NCI-H82 treated with DMSO at 0.1 percent for 48 hours (cell line): Measurements from ENCODE around the gene CREM.

ENCODE experiments used
- DNase-seq: peaks from one replicate; lab custom pipeline; 2025; ENCODE audit not compliant: unreplicated experiment; lab: John Stamatoyannopoulos, UW

CREM gene

DNA sequence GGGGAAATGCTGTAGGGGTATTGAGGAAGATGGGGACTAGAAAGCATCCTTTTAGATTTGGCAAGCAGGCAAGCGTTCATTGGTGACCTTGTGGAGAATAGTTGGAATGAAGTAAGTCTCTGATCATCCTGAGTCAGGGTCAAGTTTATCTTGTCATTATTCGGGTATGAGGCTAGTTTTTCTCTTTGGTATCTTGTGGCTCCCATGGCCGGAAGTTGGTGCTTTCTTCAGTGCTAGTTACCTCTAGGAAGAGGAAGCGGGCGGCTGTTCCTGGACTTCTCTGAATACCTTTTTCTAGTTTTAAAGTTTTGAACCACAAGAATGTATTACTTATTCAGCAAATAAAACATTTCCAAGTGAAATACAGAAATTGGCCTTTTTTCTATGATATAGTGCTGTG, 9.2 kb downstream of the CREM start:
- no peak for DNase-seq

DNA sequence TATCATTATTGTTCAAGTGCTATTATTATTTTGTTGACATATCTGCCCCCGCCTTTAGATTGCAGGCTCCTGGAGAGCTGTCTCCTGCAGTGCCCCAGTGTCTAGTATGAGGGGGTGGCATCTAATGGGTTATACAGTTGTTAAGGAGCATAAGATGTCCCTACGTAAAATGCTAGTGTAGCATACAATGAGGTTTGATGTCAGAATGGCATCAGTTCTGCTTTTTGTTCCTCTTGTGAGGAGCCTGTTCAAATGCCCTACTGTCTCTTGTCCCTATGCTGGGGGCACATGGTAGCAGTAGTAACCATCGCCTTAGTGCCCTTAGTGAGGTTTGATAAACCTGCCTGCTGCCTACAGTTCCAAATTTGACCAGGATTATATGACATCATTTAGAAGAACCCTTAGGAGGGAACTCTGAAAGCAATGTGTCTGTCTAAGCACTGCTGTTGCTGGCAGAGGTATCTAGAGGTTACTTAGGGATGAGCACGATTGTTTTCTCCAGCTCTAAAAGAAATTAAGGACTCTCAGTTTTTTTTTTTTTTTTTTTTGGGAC, 9.7 kb downstream of the CREM start:
- no peak for DNase-seq

DNA sequence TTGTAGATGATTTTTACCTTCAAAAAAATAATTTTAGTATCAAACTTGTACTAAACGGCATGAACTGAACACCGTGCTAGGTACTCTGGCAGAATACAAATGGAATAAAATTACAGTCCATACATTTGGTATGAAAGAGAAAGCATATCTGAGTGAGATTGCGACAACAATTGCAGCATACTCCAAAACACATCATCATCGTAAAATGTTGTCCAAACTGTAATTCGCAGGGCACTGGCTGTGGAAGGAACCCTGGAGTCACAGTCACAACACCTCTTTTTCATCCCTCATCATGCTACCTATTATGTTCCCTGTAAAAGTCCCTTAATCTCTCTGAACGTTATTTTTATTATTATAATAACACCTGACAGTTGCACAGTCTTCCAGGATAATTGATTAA, 13.5 kb downstream of the CREM start:
- no peak for DNase-seq

DNA sequence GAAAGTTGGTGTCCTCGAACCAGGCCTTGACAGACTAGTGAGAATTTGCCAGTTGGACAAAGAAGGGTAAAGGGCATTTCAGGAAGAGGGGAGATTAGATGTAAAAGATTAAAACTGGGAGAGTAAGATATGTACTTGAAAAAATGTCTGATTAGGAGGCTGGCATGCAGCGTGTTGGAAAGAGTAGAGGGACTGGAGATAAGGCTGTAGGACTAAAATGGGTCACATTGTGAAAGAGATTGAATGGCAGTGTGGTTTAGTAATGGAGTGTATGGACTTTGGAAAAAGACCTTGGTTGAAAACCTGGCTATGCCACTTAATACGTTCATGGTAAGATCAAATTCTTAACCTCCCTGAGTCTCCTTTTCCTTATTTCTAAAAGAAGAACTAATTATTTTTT, 14.1 kb downstream of the CREM start:
- no peak for DNase-seq

DNA sequence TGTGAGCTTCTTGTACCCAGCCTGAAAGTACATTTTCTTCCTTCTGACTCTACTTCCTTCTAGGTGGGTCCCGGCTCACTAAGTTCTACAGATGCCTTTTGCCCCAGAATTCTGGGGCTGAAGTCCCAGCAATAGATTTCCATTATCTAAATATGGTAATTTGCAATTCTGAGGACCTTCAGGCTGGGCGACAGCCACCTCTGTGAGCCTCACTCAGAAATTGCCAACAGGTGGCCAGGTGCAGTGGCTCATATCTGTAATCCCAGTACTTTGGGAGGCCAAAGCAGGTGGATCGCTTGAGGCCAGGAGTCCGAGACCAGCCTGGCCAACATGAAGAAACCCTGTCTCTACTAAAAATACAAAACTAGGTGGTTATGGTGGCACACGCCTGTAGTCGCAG, 23.7 kb downstream of the CREM start:
- DNase-seq = no peak

DNA sequence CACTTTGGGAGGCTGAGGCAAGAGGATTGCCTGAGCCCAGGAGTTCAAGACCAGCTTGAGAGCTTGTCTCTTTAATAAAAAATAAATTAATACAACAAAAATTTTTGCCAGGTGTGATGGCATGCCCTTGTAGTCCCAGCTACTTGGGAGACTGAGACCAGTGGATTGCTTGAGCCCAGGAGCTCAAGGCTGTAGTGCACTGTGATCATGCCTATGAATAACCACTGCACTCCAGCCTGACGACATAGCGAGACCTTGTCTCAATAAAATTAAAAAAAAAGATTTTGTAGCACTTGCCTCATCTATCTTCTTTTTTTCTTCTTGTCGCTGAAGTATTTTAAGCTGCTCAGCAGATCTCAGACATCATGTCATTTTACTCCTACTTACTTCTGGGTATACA, 26.3 kb downstream of the CREM start:
- DNase-seq = no peak

DNA sequence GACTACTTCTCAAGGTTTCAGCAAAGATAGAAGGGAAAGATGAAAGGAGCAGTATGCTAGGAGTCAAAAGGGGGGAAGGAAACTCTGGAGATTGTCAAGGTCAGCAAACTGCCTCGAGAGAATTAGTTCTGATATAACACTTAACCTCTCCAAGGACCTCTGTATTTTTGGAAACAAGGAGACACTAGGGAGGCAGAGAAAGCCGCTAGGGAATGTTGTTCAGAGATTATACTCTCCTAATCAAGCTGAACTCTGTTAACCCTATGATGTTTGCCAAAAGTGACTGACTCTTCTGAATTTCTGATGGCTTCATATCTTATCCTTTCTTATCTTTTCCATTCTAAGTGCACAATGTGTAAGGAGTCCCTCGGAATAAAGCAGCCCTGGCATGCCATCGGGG, 27.1 kb downstream of the CREM start:
- DNase-seq = no peak

DNA sequence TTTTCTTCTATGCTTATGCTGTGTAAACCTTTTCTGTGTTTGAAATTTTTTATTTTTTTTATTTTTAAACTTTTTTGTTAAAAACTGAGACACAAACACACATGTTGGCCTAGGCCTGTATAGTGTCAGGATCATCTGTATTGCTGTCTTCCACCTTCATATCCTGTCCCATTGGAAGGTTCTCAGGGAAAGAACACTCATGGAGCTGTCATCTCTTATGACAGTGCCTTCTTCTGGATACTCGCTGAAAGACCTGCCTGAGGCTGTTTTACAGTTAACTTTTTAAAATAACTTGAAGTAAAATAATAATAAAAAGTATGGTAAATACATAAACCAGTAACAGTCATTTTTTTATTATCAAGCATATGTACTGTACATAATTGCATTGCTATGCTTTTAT, 34.1 kb downstream of the CREM start:
- no peak for DNase-seq

DNA sequence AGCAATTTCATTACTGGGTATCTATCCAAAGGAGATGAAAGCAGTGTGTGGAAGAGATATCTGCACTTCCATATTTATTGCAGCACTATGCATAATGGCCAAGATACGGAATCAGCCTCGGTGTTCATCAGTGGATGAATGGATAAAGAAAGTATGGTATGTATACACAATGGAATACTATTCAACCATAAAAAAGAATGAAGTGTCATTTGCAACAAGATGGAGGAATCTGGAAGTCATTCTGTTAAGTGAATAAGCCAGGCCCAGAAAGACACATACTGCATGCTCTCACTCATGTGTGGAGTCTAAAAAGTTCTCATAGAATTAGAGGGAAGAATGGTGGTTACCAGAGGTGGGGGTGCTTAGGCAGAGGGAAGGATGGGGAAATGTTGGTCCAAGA, 35.3 kb downstream of the CREM start:
- DNase-seq = no peak

DNA sequence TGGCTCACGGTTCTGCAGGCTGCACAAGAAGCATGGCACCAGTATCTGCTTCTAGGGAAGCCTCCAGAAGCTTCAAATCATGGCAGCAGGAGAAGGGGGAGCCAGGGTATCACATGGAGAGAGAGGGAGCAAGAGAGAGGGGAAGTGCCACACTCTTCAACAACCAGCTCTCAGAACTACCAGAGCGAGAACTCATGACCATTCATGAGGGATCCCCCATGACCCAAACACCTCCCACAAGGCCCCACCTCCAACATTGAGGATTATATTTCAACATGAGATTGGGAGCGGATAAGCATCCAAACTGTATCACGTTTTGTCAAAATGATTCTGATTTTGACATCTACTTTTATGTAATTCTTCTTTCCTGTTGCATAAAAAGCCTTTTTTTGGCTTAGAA, 38.5 kb downstream of the CREM start:
- DNase-seq = no peak

DNA sequence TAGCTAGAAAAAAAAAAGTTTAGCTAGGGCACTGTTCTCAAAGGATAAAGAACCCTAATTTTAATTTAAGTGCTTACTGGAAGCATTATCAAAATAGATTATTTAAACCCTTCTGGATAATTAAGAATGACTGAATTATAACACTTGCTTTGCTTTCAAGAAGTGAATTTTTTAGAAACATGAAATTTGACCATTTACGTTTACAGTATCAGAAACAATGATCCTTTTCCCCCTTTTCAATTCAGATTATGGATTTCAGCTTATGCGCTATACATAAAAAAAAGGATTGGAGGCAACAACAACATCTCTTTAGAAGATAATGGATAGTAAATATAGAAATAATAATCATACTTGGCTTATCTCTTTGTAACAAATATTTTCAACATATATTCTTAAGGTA, 39.2 kb downstream of the CREM start:
- no peak for DNase-seq

DNA sequence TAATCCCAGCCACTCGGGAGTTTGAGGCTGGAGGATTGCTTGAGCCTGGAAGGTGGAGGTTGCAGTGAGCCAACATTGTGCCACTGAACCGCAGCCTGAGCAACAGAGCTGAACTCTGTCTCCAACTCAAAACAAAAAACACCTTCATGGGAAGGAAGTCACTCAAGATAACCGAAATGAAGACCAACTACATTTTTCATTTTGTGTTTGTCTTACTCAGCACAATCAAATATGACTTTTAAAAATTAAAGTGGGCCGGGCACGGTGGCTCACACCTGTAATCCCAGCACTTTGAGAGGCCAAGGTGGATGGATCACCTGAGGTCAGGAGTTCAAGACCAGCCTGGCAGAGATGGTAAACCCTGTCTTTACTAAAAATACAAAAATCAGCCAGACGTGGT, 40.0 kb downstream of the CREM start:
- DNase-seq = no peak

DNA sequence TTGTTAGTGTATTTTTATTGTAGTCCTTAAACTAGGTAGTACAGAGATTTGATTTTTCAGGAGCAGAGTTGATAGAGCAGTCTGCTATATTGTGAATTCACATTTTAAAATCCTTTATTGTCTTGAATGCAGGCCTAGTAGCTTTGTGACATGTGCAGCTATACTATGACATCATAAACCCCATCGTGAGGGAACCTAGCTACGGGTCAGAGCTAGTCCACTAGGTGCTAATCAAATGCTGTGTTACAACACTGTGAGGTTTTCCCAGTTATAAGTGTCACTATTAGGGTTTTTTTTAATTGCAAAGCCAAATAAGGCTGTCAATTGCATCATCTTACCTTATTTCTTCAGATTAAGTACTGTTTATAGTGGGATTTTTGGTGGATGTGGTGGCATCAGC, 40.7 kb downstream of the CREM start:
- no peak for DNase-seq

DNA sequence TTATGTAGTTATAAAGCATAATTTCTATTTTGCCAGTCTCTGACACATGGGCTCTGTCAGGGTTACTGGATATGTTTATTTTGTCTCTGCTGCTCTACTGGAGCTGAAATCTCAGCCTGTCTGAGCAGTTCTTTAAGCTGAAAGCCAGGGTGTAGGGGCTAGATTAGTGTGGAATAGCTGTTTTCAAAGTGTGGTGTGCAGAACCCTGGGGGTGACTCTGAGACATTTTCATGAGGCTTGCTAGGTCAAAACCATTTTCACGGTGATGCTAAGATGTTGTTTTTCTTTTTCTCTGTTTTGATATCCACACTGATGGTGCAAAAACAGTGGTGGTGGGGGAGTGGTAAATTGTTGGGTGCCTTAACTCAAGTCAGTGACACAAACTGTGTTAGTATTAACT, 45.5 kb downstream of the CREM start:
- DNase-seq = no peak

DNA sequence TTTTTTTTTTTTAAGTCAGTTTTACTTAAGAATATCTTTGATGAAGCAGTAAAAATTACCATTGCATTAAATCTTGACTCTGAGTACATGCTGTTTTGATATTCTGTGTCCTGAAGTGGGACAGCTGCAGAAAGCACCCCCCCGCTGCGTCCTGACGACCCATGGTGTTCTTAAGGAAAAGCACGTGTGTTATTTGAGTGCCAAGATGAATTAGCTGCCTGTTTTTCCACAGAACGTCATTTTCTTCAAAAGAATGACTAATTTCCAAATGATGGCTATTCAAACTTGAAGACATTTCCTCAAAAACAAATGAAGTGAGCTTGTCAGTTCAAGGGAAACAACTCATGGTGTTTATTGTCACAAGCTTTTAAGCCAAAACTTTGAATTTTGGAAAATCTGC, 45.9 kb downstream of the CREM start:
- no peak for DNase-seq

DNA sequence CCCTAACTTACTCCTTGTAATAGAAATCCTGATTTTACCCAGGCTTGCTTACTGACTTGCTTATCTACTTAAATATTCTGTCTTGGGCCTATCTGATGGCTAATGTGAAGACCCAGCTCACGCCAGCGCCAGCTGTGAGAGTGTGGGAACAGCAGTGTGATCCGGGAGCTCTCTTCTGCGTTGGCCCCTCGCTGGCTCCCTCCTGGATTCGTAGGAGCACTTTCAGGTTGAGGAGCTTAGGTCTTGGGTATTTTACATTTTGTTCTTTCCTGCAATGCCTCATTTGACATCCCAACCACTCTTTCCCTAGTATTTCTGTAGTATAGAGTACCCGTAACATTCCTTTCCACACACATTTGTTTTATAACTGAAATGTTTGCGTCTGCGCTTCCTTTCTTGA, 51.7 kb downstream of the CREM start:
- no peak for DNase-seq

DNA sequence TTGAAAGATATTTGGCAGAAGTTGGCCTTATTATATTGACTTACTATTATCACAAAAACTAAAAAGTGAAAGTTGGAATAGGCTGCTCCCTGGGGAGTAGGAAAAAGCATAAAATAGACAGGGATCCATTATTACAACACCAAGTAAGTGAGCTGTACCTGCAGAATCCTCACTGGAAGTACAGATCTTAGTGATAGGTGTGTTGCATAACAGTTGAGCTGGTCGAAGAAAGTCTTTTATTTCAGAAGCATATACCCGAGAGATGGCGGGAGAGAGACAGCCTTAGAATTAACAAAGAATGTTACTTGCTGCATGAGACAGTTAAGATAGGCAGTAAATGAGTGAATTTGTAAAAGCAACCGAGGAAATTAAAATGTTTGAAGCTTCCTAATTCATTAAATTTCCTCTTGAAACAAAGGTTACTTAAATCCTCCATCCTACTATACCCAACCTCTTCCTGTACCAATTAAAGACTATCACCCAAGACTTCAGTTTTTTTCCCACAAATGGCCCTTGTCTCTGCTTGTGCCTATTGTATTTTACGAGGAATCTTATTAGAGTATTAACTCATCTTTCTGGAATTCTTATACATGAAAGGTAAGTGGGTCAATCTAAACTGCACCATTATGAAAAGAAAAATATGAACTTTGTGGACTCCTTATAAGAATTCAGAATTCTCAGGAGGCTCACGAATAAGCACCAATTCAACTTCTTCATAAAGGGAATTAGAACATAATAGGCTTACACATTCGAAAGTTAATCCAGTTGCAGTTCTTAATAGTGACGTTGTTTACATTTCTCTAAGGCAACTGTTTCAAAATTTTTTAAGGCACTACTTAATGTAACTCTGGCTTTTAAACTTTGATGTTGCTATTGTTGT, 56.2 kb downstream of the CREM start:
- DNase-seq = peak; percentile 74

DNA sequence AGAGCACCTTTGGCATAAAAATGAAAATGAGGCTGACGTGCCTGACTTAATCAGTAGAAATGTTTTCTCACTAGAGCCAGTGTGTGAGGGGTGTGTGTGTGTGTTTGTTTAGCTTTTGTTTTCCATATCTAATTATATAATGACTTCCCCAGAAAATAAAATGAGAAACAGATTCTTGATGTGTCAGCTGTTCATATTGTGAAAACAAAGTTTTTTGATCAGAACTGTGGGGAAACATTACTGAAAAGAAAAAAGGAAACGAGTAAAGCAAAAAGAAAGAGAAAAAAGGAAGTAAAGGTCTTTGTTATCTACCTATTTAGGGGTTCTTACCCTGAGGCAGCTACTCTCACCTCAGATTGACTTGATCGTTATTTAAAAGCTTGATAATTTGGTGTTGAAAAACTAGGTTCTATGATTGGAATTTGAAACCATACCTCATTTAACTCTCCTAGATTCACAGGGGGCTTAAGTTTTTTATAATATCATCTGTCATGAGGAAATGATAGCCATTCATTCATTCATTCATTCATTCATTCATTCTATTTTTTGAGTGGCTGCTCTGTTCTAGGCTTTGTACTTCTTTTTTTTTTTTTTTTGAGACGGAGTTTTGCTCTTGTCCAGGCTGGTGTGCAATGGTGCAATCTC, 58.0 kb downstream of the CREM start:
- DNase-seq = no peak

DNA sequence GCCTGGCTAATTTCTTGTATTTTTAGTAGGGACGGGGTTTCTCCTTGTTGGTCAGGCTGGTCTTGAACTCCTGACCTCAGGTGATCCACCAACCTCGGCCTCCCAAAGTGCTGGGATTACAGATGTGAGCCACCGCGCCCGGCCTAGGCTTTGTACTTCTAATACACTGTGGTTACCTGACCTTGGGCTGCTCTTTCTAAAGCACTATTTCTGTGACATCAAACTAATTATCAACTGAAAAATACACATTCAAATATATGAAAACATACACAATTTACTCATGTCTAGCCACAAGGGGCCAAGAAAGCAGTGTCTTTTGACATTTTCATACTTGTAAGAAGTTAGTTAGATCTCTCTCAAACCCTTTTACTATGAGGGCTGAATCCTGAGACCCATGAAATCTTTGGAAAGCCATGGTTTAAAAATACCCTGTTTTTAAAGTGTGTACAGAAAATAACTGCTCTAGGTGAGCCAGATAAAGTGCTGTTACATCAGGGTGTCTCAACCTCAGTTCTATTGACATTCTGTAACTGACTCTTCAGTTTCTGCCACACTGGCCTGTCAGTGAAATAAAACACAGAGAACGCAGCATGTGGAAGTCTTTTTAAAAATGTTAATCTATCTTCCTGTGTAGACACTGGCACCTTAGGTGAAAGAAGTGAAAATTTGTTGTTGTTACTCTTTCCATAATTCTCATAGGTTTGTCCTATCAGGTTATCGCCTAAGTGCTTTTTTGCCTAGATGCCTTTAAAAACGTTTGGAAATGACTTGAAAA, 58.8 kb downstream of the CREM start:
- DNase-seq = no peak

DNA sequence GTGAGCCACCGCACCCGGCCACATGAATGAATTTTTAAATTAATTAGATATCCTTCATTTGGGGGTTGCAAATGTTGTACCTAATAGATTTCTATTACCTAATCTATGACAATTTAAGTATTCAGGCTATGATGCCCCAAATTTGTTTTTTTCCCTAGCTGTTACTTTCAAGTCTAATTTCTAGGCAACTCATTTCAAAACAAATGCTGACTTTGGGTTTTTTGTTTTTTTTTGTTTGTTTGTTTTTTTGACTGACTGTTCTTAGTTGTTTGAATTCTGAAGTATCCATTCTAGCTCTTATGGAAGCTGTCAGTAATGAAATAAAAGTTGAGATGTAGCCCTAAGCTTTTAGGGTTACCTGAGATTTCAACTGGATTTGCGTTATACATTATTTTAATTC, 62.3 kb downstream of the CREM start:
- no peak for DNase-seq

DNA sequence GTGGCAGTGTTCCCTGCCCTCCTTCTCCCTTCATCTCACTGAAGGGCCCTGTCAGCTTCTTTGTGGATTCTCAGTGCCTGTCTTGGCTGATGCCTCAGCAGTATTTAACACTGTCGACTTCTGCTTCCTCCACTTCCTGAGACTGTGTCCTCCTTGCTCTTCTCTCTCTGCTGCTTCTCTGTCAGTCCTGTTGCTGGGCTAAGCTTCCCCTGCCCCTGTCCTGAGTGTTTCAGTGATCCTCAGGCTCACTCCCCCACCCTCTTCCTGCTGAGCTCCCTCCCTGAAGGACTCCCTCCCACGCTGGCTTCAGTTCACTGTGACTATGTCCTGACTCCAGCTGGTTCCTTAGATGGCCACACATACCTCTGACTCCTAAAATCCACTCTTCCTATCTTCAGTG, 64.9 kb downstream of the CREM start:
- no peak for DNase-seq
